Anterior cingulate cortex (tissue), 58 donors: ENCODE measurements around the gene PCSK2.

Experiments used
- DNase-seq, 58 donors: peaks; one replicate each; lab custom pipeline; 2025; lab: John Stamatoyannopoulos, UW

Gene PCSK2

GRCh38 chr20:17524560-17524959 is 297.7 kb downstream of the PCSK2 start:
- no peak for DNase-seq

DNA sequence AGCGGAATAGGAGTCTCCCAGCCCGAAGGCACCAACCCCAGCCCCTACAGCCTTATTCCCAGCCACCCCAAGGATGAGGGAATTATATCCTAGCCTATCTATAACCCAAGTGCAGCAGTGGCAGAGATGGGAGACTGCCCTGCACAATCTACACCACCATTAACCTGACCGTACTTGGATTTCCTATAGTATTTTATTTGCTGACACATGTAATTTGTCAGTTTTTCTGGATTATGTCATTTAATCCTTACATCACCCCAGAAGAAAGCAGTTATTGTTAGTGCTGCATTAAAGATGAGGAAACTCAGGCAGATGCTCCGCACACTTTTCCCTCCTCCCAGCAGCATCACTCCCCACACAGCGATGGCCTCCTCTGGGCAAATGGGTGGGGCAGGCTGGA is 298.3 kb downstream of the PCSK2 start:
- no peak for DNase-seq

DNA sequence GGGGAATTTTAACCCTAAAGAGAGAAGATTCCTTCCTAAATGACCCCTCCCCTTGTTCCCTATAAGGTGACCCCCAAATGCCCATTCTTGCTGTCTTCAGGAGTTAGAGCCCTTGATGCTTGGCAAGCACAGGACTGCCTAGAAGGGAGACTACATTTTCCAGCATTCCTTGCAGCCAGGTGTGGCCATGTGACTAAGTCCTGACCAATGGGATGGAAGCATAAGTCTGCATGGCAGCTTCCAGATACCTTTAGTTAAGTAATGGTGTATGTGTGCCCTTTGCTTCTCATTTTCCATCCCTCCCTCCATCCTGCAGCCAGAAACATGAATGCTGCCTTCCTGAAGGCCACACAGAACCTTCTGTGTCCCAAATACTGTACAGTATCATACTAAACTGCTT is 298.8 kb downstream of the PCSK2 start:
- peak in 9 of 58 donors; percentile 3 to 33 (median 17) for DNase-seq

GRCh38 chr20:17529586-17529985 is 302.7 kb downstream of the PCSK2 start:
- DNase-seq: no peak

DNA sequence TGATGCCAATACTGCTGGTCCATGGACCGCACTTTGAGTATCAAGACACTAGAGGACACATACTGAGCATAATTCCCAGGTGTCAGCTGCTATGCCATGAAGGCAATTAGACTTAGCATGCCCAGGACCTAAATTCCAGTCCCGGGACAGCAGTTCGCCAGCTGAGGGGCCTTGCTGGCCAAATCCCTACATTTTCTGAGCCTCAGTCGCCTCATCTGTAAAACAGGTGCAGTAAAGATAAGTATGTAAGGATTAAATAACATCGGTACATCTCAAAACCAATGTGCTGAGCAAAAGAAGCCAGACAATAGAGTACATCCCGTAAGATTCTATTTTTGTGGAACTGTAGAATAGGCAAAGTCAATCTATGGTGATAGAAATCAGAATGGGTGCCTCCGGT is 303.3 kb downstream of the PCSK2 start:
- DNase-seq: no peak

GRCh38 chr20:17530716-17531664 is 304.1 kb downstream of the PCSK2 start, which contains the start of gene BFSP1:
Gene BFSP1 (minus strand): TSS chr20:17531379. CDS start chr20:17531329, 50 bp downstream.
- peak in 50 of 58 donors; percentile 9 to 84 (median 56) for DNase-seq

DNA sequence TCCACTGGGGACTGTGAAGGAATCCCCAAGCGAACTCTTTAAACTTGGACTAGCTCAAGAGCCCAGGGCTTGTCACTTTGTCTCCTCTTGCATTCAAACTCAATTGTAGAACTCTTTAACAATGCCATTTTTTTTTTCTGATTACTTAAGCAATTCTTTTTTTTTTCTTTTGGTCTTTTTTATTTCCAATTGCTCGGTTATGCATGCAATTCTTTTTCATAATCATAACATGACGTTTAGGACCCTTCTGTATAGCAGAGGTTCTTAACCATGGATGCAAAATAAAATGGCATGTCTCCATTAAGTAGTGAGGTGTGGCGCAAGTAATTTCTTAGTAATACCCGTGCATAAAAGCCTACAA is 304.8 kb downstream of the PCSK2 start:
- DNase-seq: no peak

GRCh38 chr20:17533396-17533795 is 306.6 kb downstream of the PCSK2 start:
- peak in 8 of 58 donors; percentile 3 to 45 (median 12) for DNase-seq

DNA sequence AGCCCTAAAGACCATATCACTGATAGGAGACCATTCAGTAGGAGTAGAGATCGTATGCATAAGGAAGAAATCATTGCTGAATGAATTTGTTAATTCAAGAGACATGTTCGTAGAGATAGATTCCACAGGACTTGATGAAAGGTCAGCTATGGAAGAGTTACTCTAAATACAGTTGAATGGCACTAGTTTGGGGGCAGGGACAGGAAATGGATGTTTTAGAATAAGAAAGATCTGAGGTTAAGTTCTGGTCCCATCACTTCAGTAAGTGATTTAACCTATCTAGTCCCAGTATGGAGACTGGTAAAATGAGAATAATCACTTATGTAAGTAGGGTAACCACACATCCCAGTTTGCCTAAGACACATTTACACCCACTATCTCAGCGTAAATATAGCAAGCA is 307.2 kb downstream of the PCSK2 start:
- no peak for DNase-seq
